NCI-H2171 treated with DMSO at 0.1 percent for 48 hours (cell line): ENCODE data around the gene ITPRID2.
A peak's percentile ranks its signal among the peaks of the same experiment; 100 is the strongest.

ENCODE experiments used
- DNase-seq: peaks from one replicate; lab custom pipeline; 2025; lab: John Stamatoyannopoulos, UW

The ITPRID2 gene

GRCh38 chr2:181891258-181891965, at the start of gene ITPRID2:
TSS of gene ITPRID2 (plus strand) at chr2:181891730. CDS start at chr2:181892067, 337 bp downstream.
- DNase-seq, result peak; percentile 69

GRCh38 chr2:181844551-181845290, 46.8 kb upstream of the ITPRID2 start:
- DNase-seq, result no peak

GRCh38 chr2:181846399-181847197, 44.9 kb upstream of the ITPRID2 start:
- DNase-seq, result no peak

- no peak for DNase-seq
Observed at GRCh38 chr2:181847198-181847556, 44.4 kb upstream of the ITPRID2 start.

- DNase-seq, result no peak
Observed at GRCh38 chr2:181847702-181848101, 43.8 kb upstream of the ITPRID2 start.

GRCh38 chr2:181848261-181848886, 43.2 kb upstream of the ITPRID2 start:
- DNase-seq, result no peak

GRCh38 chr2:181849601-181850000, 41.9 kb upstream of the ITPRID2 start:
- DNase-seq, result no peak

- DNase-seq, result no peak
Observed at GRCh38 chr2:181850936-181851560, 40.5 kb upstream of the ITPRID2 start.

- DNase-seq, result no peak
Observed at GRCh38 chr2:181851726-181852125, 39.8 kb upstream of the ITPRID2 start.

GRCh38 chr2:181853696-181854095, 37.8 kb upstream of the ITPRID2 start:
- DNase-seq, result no peak

- DNase-seq, result no peak
Observed at GRCh38 chr2:181857483-181857882, 34.0 kb upstream of the ITPRID2 start.

- DNase-seq, result no peak
Observed at GRCh38 chr2:181858600-181858999, 32.9 kb upstream of the ITPRID2 start.

- no peak for DNase-seq
Observed at GRCh38 chr2:181859123-181859522, 32.4 kb upstream of the ITPRID2 start.

GRCh38 chr2:181859803-181860202, 31.7 kb upstream of the ITPRID2 start:
- DNase-seq, result no peak

- DNase-seq, result no peak
Observed at GRCh38 chr2:181861379-181861778, 30.2 kb upstream of the ITPRID2 start.

GRCh38 chr2:181862583-181863281, 28.8 kb upstream of the ITPRID2 start:
- DNase-seq, result no peak

GRCh38 chr2:181872178-181872577, 19.4 kb upstream of the ITPRID2 start:
- no peak for DNase-seq

- no peak for DNase-seq
Observed at GRCh38 chr2:181876614-181877063, 14.9 kb upstream of the ITPRID2 start.

- no peak for DNase-seq
Observed at GRCh38 chr2:181877181-181877664, 14.3 kb upstream of the ITPRID2 start.

- DNase-seq, result no peak
Observed at GRCh38 chr2:181878448-181878847, 13.1 kb upstream of the ITPRID2 start.

GRCh38 chr2:181879295-181879694, 12.2 kb upstream of the ITPRID2 start:
- DNase-seq, result no peak
